Measurements from ENCODE around the gene NDUFV2. TPM values are rescaled to one million over a fixed set of nuclear protein-coding genes. Genes with fewer than 3 reads are reported as not detected.

NDUFV2 gene
- total and polyA plus RNA-seq, 2 donors (not counting 3 experiments of a cell fraction or from before 2014, with no cell fraction given), result 65.7 to 152 TPM

DNA sequence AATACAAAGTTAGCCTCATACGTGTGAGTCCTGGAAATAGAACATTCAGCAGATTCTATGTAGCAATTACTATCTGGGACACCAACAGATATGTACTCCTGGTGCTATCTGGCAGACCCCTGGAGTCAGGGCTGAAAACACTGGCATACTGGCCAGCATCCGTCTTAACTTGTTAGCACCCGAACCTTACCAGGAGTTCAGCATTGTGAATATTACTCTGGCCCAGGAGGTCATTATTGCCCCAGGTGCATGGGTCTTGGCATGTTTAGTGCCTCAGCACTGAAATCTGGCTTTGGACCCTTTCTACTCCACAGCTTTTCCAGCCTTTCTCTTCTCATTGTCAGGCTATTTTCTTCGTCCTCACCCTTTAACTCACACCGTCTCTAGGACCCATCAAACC lies 11.9 kb upstream of the NDUFV2 start:
- Histone ChIP-seq H3K4me3 (replicated peaks in 1 of 3; ENCODE audit: insufficient read depth in 1 of 3, low read depth in 1 of 3, low read length in 3 of 3) (no peak overlapping the region), H3K9me1 (replicated peaks; ENCODE audit: control insufficient read depth, extremely low read depth, insufficient read depth, low read length) (no peaks in the 10 kb centered on the region), H3K9me3 (replicated peaks; ENCODE audit: control insufficient read depth, insufficient read depth, low read length) (no peaks in the 10 kb centered on the region), H3K79me2 (ENCODE audit: control insufficient read depth, insufficient read depth, low read length) (no peaks in the 10 kb centered on the region), H3K27me3 (ENCODE audit: control insufficient read depth in 2 of 2, insufficient read depth in 2 of 2, low read length in 2 of 2) (no peaks in the 10 kb centered on the region), H4K20me1 (replicated peaks; ENCODE audit: control insufficient read depth, extremely low read depth, insufficient read depth, low read length) (no peaks in the 10 kb centered on the region), H3K27ac (ENCODE audit: insufficient read depth, low read depth, low read length) (no peak overlapping the region), H3K9ac (replicated peaks; ENCODE audit: extremely low read depth, insufficient read depth, low read length) (no peak overlapping the region), H3K4me2 (ENCODE audit: insufficient read depth, low read length) (no peak overlapping the region), H2AFZ (ENCODE audit: low read depth, low read length) (no peak overlapping the region), H3K4me1 (ENCODE audit: control insufficient read depth, extremely low read depth, insufficient read depth, low read length) (peaks cover 21% of the 10 kb centered on the region), H3K36me3 (ENCODE audit: control insufficient read depth in 2 of 2, extremely low read depth in 1 of 2, insufficient read depth in 2 of 2, low read length in 2 of 2) (no peaks in the 10 kb centered on the region)
- FAIRE-seq, result no peak
- no peak for DNase-seq (ENCODE audit: low read depth, low spot score)
- POLR2A ChIA-PET, result no interaction called here
- CTCF ChIA-PET, result interaction anchor here (1.0 to 3.0 kb wide), 2 partner anchors 12 to 17 kb away, joined by 5 to 16 read pairs; no protein-coding TSS in a partner anchor
- BruUV-seq (replicated peaks), result no TSS peak
- no peak for TF ChIP-seq MYC (IDR thresholded peaks at IDR 0.05; ENCODE audit: low read depth, low read length)
- TF ChIP-seq, protein P1, sequence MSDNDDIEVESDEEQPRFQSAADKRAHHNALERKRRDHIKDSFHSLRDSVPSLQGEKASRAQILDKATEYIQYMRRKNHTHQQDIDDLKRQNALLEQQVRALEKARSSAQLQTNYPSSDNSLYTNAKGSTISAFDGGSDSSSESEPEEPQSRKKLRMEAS (IDR thresholded peaks at IDR 0.05; ENCODE audit: insufficient read depth, insufficient read length), result no peak
- no peak for TF ChIP-seq JUN (IDR thresholded peaks at IDR 0.05; ENCODE audit: borderline replicate concordance, insufficient read depth, insufficient read length, low read depth)
- no peak for TF ChIP-seq FOS (IDR thresholded peaks at IDR 0.05; ENCODE audit: borderline replicate concordance, insufficient read depth, low read length)
- TF ChIP-seq GATA2 (IDR thresholded peaks at IDR 0.05; ENCODE audit: insufficient read depth, insufficient read length, low read depth, low read length), result no peak
- TF ChIP-seq, protein P2, sequence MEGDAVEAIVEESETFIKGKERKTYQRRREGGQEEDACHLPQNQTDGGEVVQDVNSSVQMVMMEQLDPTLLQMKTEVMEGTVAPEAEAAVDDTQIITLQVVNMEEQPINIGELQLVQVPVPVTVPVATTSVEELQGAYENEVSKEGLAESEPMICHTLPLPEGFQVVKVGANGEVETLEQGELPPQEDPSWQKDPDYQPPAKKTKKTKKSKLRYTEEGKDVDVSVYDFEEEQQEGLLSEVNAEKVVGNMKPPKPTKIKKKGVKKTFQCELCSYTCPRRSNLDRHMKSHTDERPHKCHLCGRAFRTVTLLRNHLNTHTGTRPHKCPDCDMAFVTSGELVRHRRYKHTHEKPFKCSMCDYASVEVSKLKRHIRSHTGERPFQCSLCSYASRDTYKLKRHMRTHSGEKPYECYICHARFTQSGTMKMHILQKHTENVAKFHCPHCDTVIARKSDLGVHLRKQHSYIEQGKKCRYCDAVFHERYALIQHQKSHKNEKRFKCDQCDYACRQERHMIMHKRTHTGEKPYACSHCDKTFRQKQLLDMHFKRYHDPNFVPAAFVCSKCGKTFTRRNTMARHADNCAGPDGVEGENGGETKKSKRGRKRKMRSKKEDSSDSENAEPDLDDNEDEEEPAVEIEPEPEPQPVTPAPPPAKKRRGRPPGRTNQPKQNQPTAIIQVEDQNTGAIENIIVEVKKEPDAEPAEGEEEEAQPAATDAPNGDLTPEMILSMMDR (IDR thresholded peaks at IDR 0.05; ENCODE audit: extremely low read depth in 1 of 2, insufficient read depth in 1 of 2, low read depth in 1 of 2, low read length in 2 of 2), result no peak
- no peak for TF ChIP-seq POLR2A (IDR thresholded peaks at IDR 0.05; ENCODE audit: low read depth, low read length)
- TF ChIP-seq POLR2AphosphoS5 (IDR thresholded peaks at IDR 0.05; ENCODE audit: insufficient read depth, low read depth, low read length), result no peak
- TF ChIP-seq EZH2 (IDR thresholded peaks at IDR 0.05; ENCODE audit: borderline replicate concordance, low read depth, low read length, severe bottlenecking), result no peak
- dilution Hi-C loops (cut with MboI; ENCODE audit: extremely low pct_ligation_motif_present, low sequenced_read_pairs) (no loop called here), intact Hi-C loops (cut with micrococcal nuclease) (no loop called here)

All from endothelial cell of umbilical vein (primary cell).